Neutrophil (primary cell): Measurements from ENCODE around the gene CRMP1.

Experiments
- H3K27ac ChIP-seq: fragments of 200-600 bp; sonication (generic); 2 replicates; pipeline ENCODE4 v1.5.1; 2016; ENCODE audit warnings: mild to moderate bottlenecking, moderate library complexity
- H3K27me3 ChIP-seq: fragments of 200-600 bp; sonication (generic); 2 replicates; pipeline ENCODE4 v1.6.0; 2016; ENCODE audit warnings: mild to moderate bottlenecking
- H3K36me3 ChIP-seq: fragments of 200-600 bp; sonication (generic); 2 replicates; pipeline ENCODE4 v1.5.1; 2017
- H3K4me1 ChIP-seq, 2 experiments: fragments of 200-600 bp in 1 of 2; sonication (generic) in 1 of 2; 1 replicate in 1 of 2; 2 replicates in 1 of 2; pipeline versions ENCODE4 v1.5.1 to v1.6.1; 2013 to 2016; ENCODE audit warnings: low read depth in 1 of 2, low read length in 1 of 2, mild to moderate bottlenecking in 1 of 2, moderate library complexity in 1 of 2; ENCODE audit not compliant: control insufficient read depth in 1 of 2, insufficient read depth in 1 of 2
- H3K4me3 ChIP-seq, 2 experiments: fragments of 200-600 bp in 1 of 2; sonication (generic) in 1 of 2; 1 replicate in 1 of 2; 2 replicates in 1 of 2; pipeline ENCODE4 v1.5.1; 2013 to 2016; ENCODE audit warnings: low read depth in 1 of 2, low read length in 1 of 2, mild to moderate bottlenecking in 1 of 2, moderate library complexity in 1 of 2
- H3K9me3 ChIP-seq: fragments of 200-600 bp; sonication (generic); 2 replicates; pipeline ENCODE4 v1.5.1; 2016
- CTCF ChIP-seq: fragments of 200-600 bp; sonication (generic); IDR thresholded peaks from 2 replicates; pipeline ENCODE4 v1.5.1; 2016; ENCODE audit warnings: antibody characterized with exemption

CRMP1 gene

GRCh38 chr4:5789141-5789540 lies 103.7 kb downstream of the CRMP1 start:
- TF ChIP-seq CTCF: no peak
- Histone ChIP-seq H3K4me1 (no peaks in the 10 kb centered on the region), H3K36me3 (no peaks in the 10 kb centered on the region), H3K9me3 (no peaks in the 10 kb centered on the region), H3K4me3 (no peak overlapping the region), H3K27ac (no peak overlapping the region), H3K27me3 (no peaks in the 10 kb centered on the region)

- Histone ChIP-seq H3K4me1 (no peaks in the 10 kb centered on the region), H3K9me3 (no peaks in the 10 kb centered on the region), H3K4me3 (no peak overlapping the region), H3K36me3 (no peaks in the 10 kb centered on the region), H3K27me3 (no peaks in the 10 kb centered on the region), H3K27ac (no peak overlapping the region)
- TF ChIP-seq CTCF: no peak
These were observed 104.7 kb downstream of the CRMP1 start for GRCh38 chr4:5788144-5788543.

GRCh38 chr4:5787311-5787710 lies 105.6 kb downstream of the CRMP1 start:
- Histone ChIP-seq H3K36me3 (no peaks in the 10 kb centered on the region), H3K9me3 (no peaks in the 10 kb centered on the region), H3K4me3 (no peak overlapping the region), H3K27ac (no peak overlapping the region), H3K4me1 (no peaks in the 10 kb centered on the region), H3K27me3 (no peaks in the 10 kb centered on the region)
- TF ChIP-seq CTCF: no peak

- Histone ChIP-seq H3K9me3 (no peaks in the 10 kb centered on the region), H3K36me3 (no peaks in the 10 kb centered on the region), H3K27ac (no peak overlapping the region), H3K4me3 (no peak overlapping the region), H3K27me3 (no peaks in the 10 kb centered on the region), H3K4me1 (no peaks in the 10 kb centered on the region)
- TF ChIP-seq CTCF: no peak
These were observed 106.8 kb downstream of the CRMP1 start for GRCh38 chr4:5785806-5786680.

GRCh38 chr4:5784960-5785611 lies 107.8 kb downstream of the CRMP1 start:
- Histone ChIP-seq H3K9me3 (no peaks in the 10 kb centered on the region), H3K4me3 (no peak overlapping the region), H3K36me3 (no peaks in the 10 kb centered on the region), H3K27ac (no peak overlapping the region), H3K27me3 (no peaks in the 10 kb centered on the region), H3K4me1 (no peaks in the 10 kb centered on the region)
- no peak for TF ChIP-seq CTCF
